Measurements from ENCODE around the gene BGN.

Gene BGN

GRCh38 chrX:153469811-153470410, 24.9 kb upstream of the BGN start:
- H3K4me3 ChIP-seq = peak overlapping the region; percentile 89
- H3K27me3 ChIP-seq (ENCODE audit: low read depth) = no peaks in the 10 kb centered on the region
- peaks cover 25% of the 10 kb centered on the region for H3K36me3 ChIP-seq (replicated peaks)
- no peaks in the 10 kb centered on the region for H3K9me3 ChIP-seq
- peak; percentile 17 to 76 for DNase-seq (ENCODE audit: low spot score in 2 of 2)
- in situ Hi-C loops (cut with MboI; ENCODE audit: low sequenced_read_pairs) = no loop called here
- H3K4me1 ChIP-seq = no peaks in the 10 kb centered on the region

DNA sequence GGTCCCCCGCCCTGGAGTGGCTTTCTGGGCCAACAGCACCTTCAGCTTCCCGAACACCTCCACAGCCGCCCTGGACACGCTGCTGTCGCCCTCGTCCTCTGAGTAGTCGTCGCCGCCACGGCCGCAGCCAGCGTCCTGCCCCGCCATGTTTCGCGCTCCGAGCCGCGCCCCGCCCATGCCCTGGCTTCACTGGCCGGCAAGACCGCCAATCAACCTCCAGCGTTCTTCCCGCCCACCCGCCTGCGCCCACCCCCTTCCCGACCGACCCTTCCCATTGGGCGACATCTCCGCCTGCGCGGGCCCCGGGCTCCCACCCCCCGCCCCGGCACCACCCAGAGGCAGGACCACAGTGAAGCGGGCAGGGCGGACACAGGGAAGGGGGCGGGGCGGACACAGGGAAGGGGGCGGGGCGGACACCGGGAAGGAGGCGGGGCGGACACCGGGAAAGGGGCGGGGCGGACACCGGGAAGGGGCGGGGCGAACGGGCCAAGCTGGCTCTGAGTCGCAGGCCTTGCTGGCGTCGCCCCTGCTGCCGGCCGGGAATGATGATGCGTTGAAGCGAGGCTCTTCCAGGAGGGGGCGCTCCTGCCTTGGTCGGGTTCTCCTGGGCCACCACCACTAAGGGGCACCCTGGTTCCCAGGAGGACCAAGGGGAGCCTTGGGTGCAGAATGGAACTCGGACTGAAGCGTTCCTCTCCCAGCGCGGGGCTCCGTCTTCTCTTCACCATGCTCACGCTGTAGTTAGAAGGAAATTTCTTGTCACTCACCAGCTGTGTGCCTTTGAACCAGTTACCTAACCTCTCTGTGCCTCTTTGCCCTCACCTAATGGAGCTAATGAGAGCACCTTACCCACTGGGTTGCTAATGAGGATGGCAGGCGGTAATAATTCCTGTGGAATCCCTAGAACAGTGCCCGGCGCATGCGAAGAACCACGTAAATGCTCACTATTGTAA, 24.1 kb upstream of the BGN start, which contains the start of gene HAUS7:
TSS of gene HAUS7 (minus strand) at position 166 of the 953 bp plus-strand sequence. CDS start at position 147, 19 bp downstream.
- DNase-seq (ENCODE audit: low spot score in 2 of 2) = peak; percentile 87 to 95
- H3K4me3 ChIP-seq = peak within 1 kb of the TSS; percentile 89
- in situ Hi-C loops (cut with MboI; ENCODE audit: low sequenced_read_pairs) = no loop called here

GRCh38 chrX:153471663-153472280, 23.0 kb upstream of the BGN start:
- in situ Hi-C loops (cut with MboI; ENCODE audit: low sequenced_read_pairs) = no loop called here
- Histone ChIP-seq H3K4me1 (no peaks in the 10 kb centered on the region), H3K4me3 (no peak overlapping the region), H3K36me3 (replicated peaks) (peaks cover 11% of the 10 kb centered on the region), H3K27me3 (ENCODE audit: low read depth) (no peaks in the 10 kb centered on the region), H3K9me3 (no peaks in the 10 kb centered on the region)
- DNase-seq (ENCODE audit: low spot score in 2 of 2) = no peak

More for the DNA sequence above, 24.1 kb upstream of the BGN start, which contains the start of gene HAUS7:
- Histone ChIP-seq H3K4me1 (no peaks in the 10 kb centered on the region), H3K27me3 (ENCODE audit: low read depth) (no peaks in the 10 kb centered on the region), H3K9me3 (no peaks in the 10 kb centered on the region), H3K36me3 (replicated peaks) (peaks cover 20% of the 10 kb centered on the region)

DNA sequence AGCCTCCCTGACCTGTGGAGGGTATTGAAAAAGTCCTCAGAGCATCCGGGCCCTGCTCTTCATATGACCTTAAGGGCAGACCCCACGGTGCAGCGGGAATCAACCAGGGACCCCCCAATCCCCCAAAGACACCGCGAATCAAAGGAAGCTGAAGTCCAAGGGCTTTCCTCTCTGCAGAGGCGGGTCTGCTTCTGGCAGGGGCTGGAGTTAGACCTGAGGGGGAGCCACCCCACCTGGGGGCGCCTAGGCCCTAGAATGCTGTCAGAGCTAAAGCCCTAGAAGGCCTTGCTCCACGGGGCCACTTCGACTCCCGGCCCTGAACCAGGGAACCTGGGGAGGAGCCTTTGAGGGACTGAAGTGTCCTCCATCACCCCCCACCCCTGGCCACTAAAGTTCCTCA, 21.7 kb upstream of the BGN start:
- in situ Hi-C loops (cut with MboI; ENCODE audit: low sequenced_read_pairs) = no loop called here
- peaks cover 11% of the 10 kb centered on the region for H3K36me3 ChIP-seq (replicated peaks)
- H3K4me3 ChIP-seq = no peak overlapping the region
- H3K27me3 ChIP-seq (ENCODE audit: low read depth) = no peaks in the 10 kb centered on the region
- DNase-seq (ENCODE audit: low spot score in 2 of 2) = no peak
- H3K9me3 ChIP-seq = no peaks in the 10 kb centered on the region
- H3K4me1 ChIP-seq = no peaks in the 10 kb centered on the region

DNA sequence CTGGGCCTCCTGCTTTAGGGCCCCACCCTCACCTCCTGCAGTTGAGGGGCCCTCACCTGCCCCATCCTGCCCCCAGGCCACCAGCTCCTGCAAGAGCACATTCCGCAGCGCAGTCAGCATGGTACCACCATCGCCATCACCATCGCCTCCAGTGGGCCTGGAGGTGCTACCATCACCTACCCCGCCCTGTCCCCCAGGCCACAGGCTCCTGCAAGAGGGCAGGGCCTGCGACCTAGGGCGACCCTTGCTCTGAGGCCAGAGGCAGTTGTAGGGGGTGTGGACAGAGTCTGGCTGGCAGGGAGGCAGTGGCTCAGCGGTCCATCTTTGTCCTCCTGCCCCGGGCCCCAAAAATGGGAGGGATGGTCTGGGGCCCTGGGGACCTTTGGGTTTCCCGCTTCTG, 20.5 kb upstream of the BGN start:
- 0 out of 2 replicates have a peak, but pooled peaks cover 4% of the 10 kb centered on the region for H3K36me3 ChIP-seq (replicated peaks)
- DNase-seq (ENCODE audit: low spot score in 2 of 2) = no peak
- H3K9me3 ChIP-seq = no peaks in the 10 kb centered on the region
- in situ Hi-C loops (cut with MboI; ENCODE audit: low sequenced_read_pairs) = no loop called here
- no peaks in the 10 kb centered on the region for H3K4me1 ChIP-seq
- no peaks in the 10 kb centered on the region for H3K27me3 ChIP-seq (ENCODE audit: low read depth)
- no peak overlapping the region for H3K4me3 ChIP-seq

DNA sequence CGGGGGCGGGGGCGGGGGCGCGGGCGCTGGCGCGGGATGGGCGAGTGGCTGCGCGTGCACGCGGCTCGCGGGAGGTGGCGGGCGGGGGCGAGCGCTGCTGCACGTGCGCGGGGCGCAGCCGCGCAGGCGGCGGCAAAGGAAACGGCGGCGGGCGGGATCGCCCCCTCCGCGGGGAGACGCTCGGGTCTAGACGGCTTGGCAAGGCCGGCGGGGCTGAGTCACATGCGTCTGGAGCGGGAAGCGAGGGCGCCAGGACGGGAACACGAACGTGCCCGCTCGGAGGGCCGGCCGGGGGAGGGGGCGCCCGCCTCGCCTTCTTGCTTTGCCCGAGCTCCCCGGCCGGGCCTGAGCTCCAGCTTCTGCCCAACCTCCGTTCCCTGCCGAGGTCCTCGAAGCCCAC, 20.1 kb upstream of the BGN start:
- H3K27me3 ChIP-seq (ENCODE audit: low read depth) = no peaks in the 10 kb centered on the region
- in situ Hi-C loops (cut with MboI; ENCODE audit: low sequenced_read_pairs) = no loop called here
- H3K4me3 ChIP-seq = no peak overlapping the region
- no peak for DNase-seq (ENCODE audit: low spot score in 2 of 2)
- H3K36me3 ChIP-seq (replicated peaks) = 0 out of 2 replicates have a peak, but pooled peaks cover 4% of the 10 kb centered on the region
- H3K4me1 ChIP-seq = no peaks in the 10 kb centered on the region
- no peaks in the 10 kb centered on the region for H3K9me3 ChIP-seq

GRCh38 chrX:153475271-153475670, 19.5 kb upstream of the BGN start:
- no peaks in the 10 kb centered on the region for H3K36me3 ChIP-seq (replicated peaks)
- in situ Hi-C loops (cut with MboI; ENCODE audit: low sequenced_read_pairs) = no loop called here
- H3K4me1 ChIP-seq = no peaks in the 10 kb centered on the region
- no peak for DNase-seq (ENCODE audit: low spot score in 2 of 2)
- no peaks in the 10 kb centered on the region for H3K9me3 ChIP-seq
- no peaks in the 10 kb centered on the region for H3K27me3 ChIP-seq (ENCODE audit: low read depth)
- no peak overlapping the region for H3K4me3 ChIP-seq

- no peak overlapping the region for H3K4me3 ChIP-seq
- DNase-seq (ENCODE audit: low spot score in 2 of 2) = no peak
- H3K4me1 ChIP-seq = no peaks in the 10 kb centered on the region
- no peaks in the 10 kb centered on the region for H3K27me3 ChIP-seq (ENCODE audit: low read depth)
- no peaks in the 10 kb centered on the region for H3K36me3 ChIP-seq (replicated peaks)
- in situ Hi-C loops (cut with MboI; ENCODE audit: low sequenced_read_pairs) = no loop called here
- H3K9me3 ChIP-seq = no peaks in the 10 kb centered on the region
These were observed 19.0 kb upstream of the BGN start for GRCh38 chrX:153475751-153476281.

GRCh38 chrX:153476666-153477363, 18.0 kb upstream of the BGN start:
- H3K36me3 ChIP-seq (replicated peaks) = no peaks in the 10 kb centered on the region
- in situ Hi-C loops (cut with MboI; ENCODE audit: low sequenced_read_pairs) = no loop called here
- H3K4me3 ChIP-seq = no peak overlapping the region
- no peaks in the 10 kb centered on the region for H3K4me1 ChIP-seq
- H3K27me3 ChIP-seq (ENCODE audit: low read depth) = no peaks in the 10 kb centered on the region
- no peak for DNase-seq (ENCODE audit: low spot score in 2 of 2)
- no peaks in the 10 kb centered on the region for H3K9me3 ChIP-seq

GRCh38 chrX:153477364-153477857, 17.4 kb upstream of the BGN start:
- in situ Hi-C loops (cut with MboI; ENCODE audit: low sequenced_read_pairs) = no loop called here

DNA sequence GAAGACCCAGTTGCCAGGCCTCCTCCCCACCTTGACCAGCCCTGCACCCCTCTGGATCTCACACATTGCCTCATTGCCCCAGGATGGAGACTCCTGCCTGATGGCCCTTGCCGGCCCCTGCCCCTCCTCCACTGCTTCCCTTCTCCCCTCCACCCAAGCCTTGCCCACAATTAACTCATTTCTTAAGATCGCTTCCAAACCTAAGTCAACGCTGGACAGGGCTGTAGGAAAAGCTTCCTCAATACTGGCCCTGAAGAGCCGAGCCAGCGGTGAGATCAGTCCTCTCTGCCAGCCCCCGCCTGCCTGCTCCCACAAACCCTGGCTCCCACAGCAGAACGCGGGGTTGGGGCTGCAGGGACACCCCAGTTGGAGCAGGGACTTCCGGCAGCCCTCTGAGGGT, 16.9 kb upstream of the BGN start:
- in situ Hi-C loops (cut with MboI; ENCODE audit: low sequenced_read_pairs) = no loop called here
- no peaks in the 10 kb centered on the region for H3K9me3 ChIP-seq
- no peaks in the 10 kb centered on the region for H3K36me3 ChIP-seq (replicated peaks)
- H3K4me1 ChIP-seq = no peaks in the 10 kb centered on the region
- no peak for DNase-seq (ENCODE audit: low spot score in 2 of 2)
- H3K4me3 ChIP-seq = no peak overlapping the region
- no peaks in the 10 kb centered on the region for H3K27me3 ChIP-seq (ENCODE audit: low read depth)

More at GRCh38 chrX:153477364-153477857, 17.4 kb upstream of the BGN start:
- H3K36me3 ChIP-seq (replicated peaks) = no peaks in the 10 kb centered on the region
- DNase-seq (ENCODE audit: low spot score in 2 of 2) = no peak
- H3K4me3 ChIP-seq = no peak overlapping the region
- no peaks in the 10 kb centered on the region for H3K9me3 ChIP-seq
- H3K4me1 ChIP-seq = no peaks in the 10 kb centered on the region
- H3K27me3 ChIP-seq (ENCODE audit: low read depth) = no peaks in the 10 kb centered on the region

- no peaks in the 10 kb centered on the region for H3K27me3 ChIP-seq (ENCODE audit: low read depth)
- in situ Hi-C loops (cut with MboI; ENCODE audit: low sequenced_read_pairs) = no loop called here
- H3K36me3 ChIP-seq (replicated peaks) = no peaks in the 10 kb centered on the region
- DNase-seq (ENCODE audit: low spot score in 2 of 2) = no peak
- no peaks in the 10 kb centered on the region for H3K9me3 ChIP-seq
- no peaks in the 10 kb centered on the region for H3K4me1 ChIP-seq
- no peak overlapping the region for H3K4me3 ChIP-seq
These were observed 16.0 kb upstream of the BGN start for GRCh38 chrX:153478746-153479145.

- Histone ChIP-seq H3K36me3 (replicated peaks) (no peaks in the 10 kb centered on the region), H3K9me3 (no peaks in the 10 kb centered on the region), H3K27me3 (ENCODE audit: low read depth) (no peaks in the 10 kb centered on the region), H3K4me1 (no peaks in the 10 kb centered on the region), H3K4me3 (no peak overlapping the region)
- in situ Hi-C loops (cut with MboI; ENCODE audit: low sequenced_read_pairs) = no loop called here
- no peak for DNase-seq (ENCODE audit: low spot score in 2 of 2)
These were observed 13.7 kb upstream of the BGN start for GRCh38 chrX:153481043-153481442.
